GM23248 (cell line): Measurements from ENCODE around the gene CEP89.

ENCODE experiments used
- EZH2 ChIP-seq: fragments of 200-600 bp; sonication (generic); IDR thresholded peaks from 2 replicates; pipeline ENCODE4 v1.6.1; 2018; ENCODE audit warnings: antibody characterized with exemption, mild to moderate bottlenecking; ENCODE audit not compliant: insufficient read depth, poor library complexity, severe bottlenecking
- EZH2phosphoT487 ChIP-seq: fragments of 200-600 bp; sonication (generic); IDR thresholded peaks from 2 replicates; pipeline ENCODE4 v1.6.1; 2018; ENCODE audit warnings: antibody characterized with exemption, moderate library complexity, mild to moderate bottlenecking, low read depth; ENCODE audit not compliant: insufficient read depth

DNA sequence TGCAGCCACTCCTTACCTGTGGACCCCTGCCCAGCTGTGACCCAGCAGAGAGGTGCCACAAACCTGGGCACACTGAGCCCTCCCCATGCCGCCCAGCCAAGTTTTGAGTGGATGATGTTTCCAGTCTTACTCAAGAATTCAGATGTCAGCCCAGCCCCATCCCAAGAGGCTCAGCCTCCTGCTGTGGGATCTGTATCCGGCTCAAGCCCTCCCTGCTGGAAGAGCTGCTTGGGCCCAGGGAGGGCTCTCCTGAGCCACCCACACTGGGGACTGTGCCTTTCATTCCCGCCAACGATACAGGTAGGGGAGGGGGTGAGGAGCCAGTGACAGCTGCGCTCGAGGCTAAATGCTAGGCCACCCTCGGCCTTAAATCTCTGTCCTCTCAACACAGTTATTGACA, 96.3 kb downstream of the CEP89 start:
- no peak for TF ChIP-seq EZH2
- TF ChIP-seq EZH2phosphoT487: no peak
